Stimulated activated CD8-positive, alpha-beta memory T cell treated with anti-CD3 and anti-CD28 coated beads, Interleukin-7, amount 100 ng/mL, for 4 hours (primary cell): ENCODE results near the gene LTA.

Experiments used
- DNase-seq, 2 donors: peaks; one replicate each; pipeline ENCODE4 v3.0.0-alpha.2; 2020; ENCODE audit warnings: low read depth in 2 of 2

Gene LTA

GRCh38 chr6:31541658-31542521 lies 30.2 kb upstream of the LTA start, which contains the start of gene DDX39B:
Gene DDX39B (minus strand): TSS chr6:31542003. CDS start chr6:31540532, 1,471 bp downstream.
- peak; percentile 90 for DNase-seq

DNA sequence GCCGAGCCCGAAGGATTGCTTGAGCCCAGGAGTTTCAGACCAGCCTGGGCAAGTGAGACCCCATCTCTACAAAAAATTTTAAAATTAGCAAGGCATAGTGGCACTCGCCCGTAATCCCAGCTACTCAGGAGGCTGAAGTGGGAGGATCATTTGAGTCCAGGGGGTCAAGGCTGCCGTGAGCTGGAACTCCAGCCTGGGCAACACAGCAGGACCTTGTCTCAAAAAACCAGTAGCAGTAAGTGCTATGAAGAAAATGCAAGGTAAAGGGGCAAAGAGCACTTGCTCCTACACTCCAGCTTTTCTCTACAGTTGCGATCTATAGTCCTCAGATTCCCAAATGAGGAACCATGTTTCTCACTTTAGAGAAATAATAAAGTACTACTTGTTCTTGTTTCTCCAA lies 28.4 kb upstream of the LTA start:
- DNase-seq = no peak

DNA sequence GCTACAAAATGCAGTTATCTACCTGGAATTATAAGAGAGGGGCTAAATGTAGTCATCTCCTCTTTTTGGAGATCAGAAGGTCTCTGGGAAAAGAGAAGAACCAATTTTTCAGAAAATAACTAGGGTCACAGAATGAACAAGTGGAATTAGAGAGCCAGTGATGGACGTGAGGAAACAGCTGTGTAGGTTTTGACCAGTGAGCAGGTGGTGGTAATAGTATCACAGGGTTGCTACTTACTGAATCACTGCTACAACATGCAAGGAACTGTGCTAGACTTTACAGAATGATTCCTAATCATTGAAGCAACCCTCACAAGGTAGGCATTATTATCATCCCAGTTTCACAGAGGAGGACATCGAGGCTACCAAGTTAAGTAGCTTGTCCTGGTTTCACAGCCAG lies 27.4 kb upstream of the LTA start:
- no peak for DNase-seq

DNA sequence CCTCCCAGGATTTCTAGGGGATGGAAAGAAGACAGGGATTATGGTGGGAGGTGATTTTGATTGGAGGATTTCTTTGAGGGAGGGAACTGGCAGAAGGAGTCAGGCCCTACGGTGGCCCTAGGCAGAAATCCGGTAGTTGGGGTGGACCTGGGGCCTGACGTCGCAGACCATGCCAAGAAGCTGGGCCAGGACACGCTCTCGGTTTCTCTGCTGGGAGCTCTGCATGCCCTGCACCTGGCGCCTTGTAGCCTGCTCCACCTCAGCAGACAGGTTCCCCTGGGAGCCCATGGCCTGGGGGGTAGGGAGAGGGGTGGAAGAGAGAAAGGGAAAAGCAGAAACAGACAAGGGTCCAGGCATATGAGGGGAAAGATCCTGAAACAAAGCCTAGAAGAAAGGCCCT lies 26.8 kb upstream of the LTA start:
- DNase-seq = no peak

GRCh38 chr6:31546339-31546957 lies 25.6 kb upstream of the LTA start, which contains the start of gene ATP6V1G2:
Gene ATP6V1G2 (minus strand): TSS chr6:31546608. CDS start chr6:31546559, 49 bp downstream.
- peak; percentile 73 to 76 for DNase-seq

GRCh38 chr6:31546958-31547726 lies 24.9 kb upstream of the LTA start, which contains the start of gene NFKBIL1:
Gene NFKBIL1 (plus strand): TSS chr6:31547608. CDS start chr6:31547695, 87 bp downstream.
- DNase-seq = peak; percentile 88 to 90

DNA sequence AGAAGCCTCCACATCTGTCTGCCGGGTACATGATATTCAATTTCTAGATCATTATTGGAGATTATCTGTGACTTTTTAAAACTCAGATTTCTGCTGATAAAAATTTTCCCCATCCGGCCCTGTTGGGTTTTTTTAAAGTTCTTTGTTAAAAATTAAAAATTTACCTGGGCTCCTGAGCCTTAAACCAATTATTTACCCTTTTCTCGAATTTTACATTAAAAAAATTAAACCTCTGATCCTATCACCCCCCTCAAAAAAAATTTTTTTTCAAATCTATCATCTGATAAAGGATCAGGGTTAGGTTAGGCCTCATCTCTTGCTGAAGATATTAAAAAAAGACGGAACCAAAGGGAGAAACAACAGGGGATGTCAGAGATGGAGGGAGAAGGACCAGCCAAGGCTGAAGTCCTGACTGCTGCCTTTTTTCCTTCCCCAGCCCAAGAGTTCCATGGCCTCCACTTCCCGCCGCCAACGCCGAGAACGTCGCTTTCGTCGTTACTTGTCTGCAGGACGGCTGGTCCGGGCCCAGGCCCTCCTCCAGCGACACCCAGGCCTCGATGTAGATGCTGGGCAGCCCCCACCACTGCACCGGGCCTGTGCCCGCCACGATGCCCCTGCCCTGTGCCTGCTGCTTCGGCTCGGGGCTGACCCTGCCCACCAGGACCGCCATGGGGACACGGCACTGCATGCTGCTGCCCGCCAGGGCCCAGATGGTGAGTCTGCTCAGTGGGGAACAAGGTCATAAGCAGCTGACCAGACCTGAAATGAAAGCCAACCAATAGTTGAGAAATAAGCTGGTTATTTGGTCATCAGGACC lies 24.2 kb upstream of the LTA start:
- DNase-seq = no peak

GRCh38 chr6:31548544-31548873 lies 23.6 kb upstream of the LTA start:
- DNase-seq = no peak

DNA sequence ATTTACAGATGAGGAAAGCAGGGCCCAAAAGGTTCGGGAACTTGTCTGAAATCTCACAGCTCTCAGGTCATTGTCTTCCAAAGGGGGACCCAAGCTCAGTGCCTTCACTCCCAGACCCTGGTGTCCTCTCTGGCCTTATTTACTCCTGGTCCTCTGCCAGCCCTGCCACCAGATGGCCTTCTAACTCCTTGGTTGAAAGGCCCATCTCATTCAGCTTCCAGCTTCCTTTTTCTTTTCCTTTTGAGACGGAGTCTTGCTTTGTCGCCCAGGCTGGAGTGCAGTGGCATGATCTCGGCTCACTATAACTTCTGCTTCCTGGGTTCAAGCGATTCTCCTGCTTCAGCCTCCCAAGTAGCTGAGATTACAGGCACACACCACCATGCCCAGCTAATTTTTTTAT lies 20.7 kb upstream of the LTA start:
- DNase-seq = peak in 1 of 2 donors; percentile 45

- DNase-seq = no peak
These were observed 15.8 kb upstream of the LTA start for GRCh38 chr6:31556307-31556706.

DNA sequence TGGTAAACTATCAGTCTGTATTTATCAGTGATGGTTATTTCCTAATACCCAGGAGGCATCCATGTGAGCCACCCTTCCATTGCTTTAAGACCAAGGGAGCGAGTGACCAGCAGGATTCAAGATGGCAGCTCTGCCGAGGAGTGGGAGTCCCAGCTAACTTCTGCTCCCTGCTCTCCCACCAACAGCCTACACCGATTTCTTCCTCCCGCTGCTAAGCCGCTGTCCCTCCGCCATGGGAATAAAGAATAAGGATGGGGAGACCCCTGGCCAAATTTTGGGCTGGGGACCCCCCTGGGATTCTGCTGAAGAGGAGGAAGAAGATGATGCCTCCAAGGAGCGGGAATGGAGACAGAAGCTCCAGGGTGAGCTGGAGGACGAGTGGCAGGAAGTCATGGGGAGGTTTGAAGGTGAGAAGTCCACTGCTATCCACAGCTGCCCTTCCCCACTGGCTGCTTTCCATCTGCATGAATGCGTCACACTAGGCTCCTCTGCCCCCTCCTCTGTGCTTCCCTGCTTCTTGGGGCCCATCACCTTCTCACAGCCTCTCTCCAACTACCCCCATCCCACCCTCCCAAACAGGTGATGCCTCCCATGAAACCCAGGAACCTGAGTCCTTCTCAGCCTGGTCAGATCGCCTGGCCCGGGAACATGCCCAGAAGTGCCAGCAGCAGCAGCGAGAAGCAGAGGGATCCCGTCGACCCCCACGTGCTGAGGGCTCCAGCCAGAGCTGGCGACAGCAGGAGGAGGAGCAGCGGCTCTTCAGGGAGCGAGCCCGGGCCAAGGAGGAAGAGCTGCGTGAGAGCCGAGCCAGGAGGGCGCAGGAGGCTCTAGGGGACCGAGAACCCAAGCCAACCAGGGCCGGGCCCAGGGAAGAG lies 14.4 kb upstream of the LTA start:
- DNase-seq = no peak

- DNase-seq = no peak
These were observed 13.8 kb upstream of the LTA start for GRCh38 chr6:31558318-31558625.

DNA sequence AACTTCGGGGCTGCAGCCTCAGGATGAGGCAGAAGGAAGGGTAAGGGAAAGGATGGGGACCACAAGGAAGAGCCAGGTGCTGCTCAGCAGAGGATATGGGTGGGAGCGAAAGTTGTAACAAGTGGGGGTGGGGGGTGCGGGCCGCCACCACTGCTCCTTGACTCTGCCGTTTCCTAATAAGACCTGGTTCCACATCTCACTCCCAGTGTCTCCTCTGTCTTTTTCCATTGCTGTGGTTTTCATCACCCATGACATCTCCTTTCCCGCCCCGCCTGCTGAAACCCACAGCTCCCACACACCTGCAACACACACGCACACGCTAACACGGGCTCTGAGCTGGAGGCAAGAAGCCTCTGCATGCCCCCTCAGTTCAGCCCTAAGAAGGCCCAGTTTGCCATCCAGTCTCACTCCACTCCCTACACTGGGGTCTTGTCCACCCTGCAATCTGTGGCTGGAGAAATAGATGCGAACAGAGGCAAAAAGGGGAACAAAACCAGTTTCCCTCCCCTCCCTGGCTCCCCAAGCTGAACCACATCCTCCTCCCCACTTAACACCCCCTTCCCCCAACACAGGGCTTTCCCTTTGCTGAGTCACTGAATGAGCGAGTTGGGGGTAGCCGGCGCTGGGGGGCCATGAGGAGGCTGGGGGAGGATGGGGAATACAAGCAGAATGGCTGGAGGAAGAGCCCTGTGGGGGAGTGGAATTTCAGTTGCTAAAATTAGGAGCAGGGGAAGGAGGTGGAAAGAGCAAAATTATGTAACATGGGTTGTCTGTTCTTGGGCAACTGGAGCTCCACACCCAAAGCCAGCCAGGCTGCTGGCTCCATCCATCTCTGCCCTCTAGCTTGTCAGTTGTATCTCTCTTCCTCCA lies 13.2 kb upstream of the LTA start:
- peak; percentile 70 to 73 for DNase-seq

DNA sequence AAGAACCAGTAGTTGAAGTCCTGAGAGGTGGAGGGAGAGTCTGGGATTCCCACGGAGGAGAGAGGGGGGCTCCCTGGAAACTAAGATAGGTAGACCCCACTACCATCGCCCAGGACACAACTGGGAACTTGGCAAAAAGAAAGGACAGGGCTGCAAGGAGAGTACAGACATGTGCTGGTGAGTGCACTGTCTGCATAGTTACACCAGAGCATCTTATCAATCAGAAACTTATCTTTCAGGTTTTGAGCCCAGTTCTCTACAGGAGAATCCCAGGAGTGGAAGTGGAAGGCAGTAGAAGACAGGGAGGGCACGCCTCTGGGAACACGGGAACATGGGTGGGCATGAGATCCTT lies 12.5 kb upstream of the LTA start:
- DNase-seq = no peak

- DNase-seq = no peak
These were observed 12.0 kb upstream of the LTA start for GRCh38 chr6:31559958-31560696.

DNA sequence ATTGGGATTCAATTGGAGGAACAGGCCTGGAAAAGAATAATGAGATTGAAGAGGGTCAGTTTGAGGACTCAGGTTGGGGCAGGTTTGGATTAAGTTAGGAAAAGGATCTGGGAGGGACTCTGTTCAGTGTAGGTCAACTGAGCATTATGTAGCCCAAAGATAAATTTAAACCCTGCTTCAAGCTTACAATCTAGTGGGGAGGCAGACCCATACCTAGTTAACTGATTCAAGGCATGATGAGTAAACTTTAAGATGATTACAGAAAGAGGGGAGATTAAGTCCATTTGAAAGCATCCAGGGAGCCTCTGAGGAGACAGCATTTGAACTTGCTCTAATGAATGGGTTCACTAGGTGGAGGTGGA lies 11.4 kb upstream of the LTA start:
- no peak for DNase-seq

GRCh38 chr6:31567531-31568370 lies 4.3 kb upstream of the LTA start:
- DNase-seq = no peak

DNA sequence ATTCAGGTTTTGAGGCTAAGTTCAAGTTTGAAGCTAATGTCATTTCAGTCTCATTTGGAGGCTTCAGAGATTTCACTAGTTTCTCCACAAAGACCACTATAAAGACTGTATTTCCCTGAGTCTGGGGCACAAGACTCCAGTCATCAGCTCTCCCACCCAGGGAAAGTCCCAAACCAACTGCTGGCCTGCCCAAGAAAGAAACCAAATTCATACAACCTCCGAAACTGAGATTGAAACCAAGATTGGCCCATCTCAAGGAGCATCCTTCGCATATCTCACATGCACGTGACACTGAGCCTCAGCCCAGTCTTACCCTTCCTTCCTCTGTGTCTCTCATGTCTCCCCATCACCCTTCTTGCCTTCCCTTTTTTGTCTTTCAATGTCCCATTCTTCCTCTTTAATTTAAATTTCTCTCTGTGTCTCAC lies 3.5 kb upstream of the LTA start:
- peak in 1 of 2 donors; percentile 75 for DNase-seq
